HG02642 (cell line): ENCODE measurements around the gene WDR43.

ENCODE experiments used
- ATAC-seq: cut with Tn5 transposase; IDR thresholded peaks from one replicate; pipeline ENCODE4 v1.9.1; 2021; ENCODE audit warnings: mild to moderate bottlenecking; ENCODE audit not compliant: unreplicated experiment, poor library complexity

The WDR43 gene

GRCh38 chr2:28894470-28895188 lies at the start of gene WDR43:
TSS of gene WDR43 (plus strand) at chr2:28894667. CDS start at chr2:28894699, 32 bp downstream.
- peak; percentile 91 for ATAC-seq

GRCh38 chr2:28855193-28855592 lies 39.3 kb upstream of the WDR43 start:
- ATAC-seq, result no peak

- ATAC-seq, result no peak
Measured at GRCh38 chr2:28855977-28856376, 38.5 kb upstream of the WDR43 start.

- ATAC-seq, result no peak
Measured at GRCh38 chr2:28868611-28869010, 25.9 kb upstream of the WDR43 start.

GRCh38 chr2:28869494-28870145 lies 24.8 kb upstream of the WDR43 start:
- ATAC-seq, result peak; percentile 23

GRCh38 chr2:28870146-28870891 lies 24.1 kb upstream of the WDR43 start, which contains the start of gene TRMT61B:
TSS of gene TRMT61B (minus strand) at chr2:28870309. CDS start at chr2:28870277, 32 bp downstream.
- peak; percentile 96 for ATAC-seq

- no peak for ATAC-seq
Measured at GRCh38 chr2:28871620-28872019, 22.8 kb upstream of the WDR43 start.

- ATAC-seq, result no peak
Measured at GRCh38 chr2:28880193-28880592, 14.3 kb upstream of the WDR43 start.

- no peak for ATAC-seq
Measured at GRCh38 chr2:28893488-28893887, 979 bp upstream of the WDR43 start.

- peak; percentile 30 for ATAC-seq
Measured at GRCh38 chr2:28895189-28895893, 874 bp downstream of the WDR43 start.

GRCh38 chr2:28896906-28897305 lies 2.4 kb downstream of the WDR43 start:
- ATAC-seq, result no peak

GRCh38 chr2:28898048-28898447 lies 3.6 kb downstream of the WDR43 start:
- no peak for ATAC-seq

GRCh38 chr2:28901202-28901601 lies 6.7 kb downstream of the WDR43 start:
- no peak for ATAC-seq

- no peak for ATAC-seq
Measured at GRCh38 chr2:28901841-28902240, 7.4 kb downstream of the WDR43 start.

GRCh38 chr2:28902584-28902983 lies 8.1 kb downstream of the WDR43 start:
- no peak for ATAC-seq

GRCh38 chr2:28904295-28904694 lies 9.8 kb downstream of the WDR43 start:
- ATAC-seq, result no peak

GRCh38 chr2:28904802-28905457 lies 10.5 kb downstream of the WDR43 start:
- ATAC-seq, result no peak

- ATAC-seq, result no peak
Measured at GRCh38 chr2:28905533-28905932, 11.1 kb downstream of the WDR43 start.

GRCh38 chr2:28906376-28906775 lies 11.9 kb downstream of the WDR43 start:
- ATAC-seq, result no peak

- no peak for ATAC-seq
Measured at GRCh38 chr2:28906821-28907220, 12.4 kb downstream of the WDR43 start.
